HG03575 (cell line): ENCODE data around the gene VAV2.

Experiments used
- ATAC-seq: cut with Tn5 transposase; IDR thresholded peaks from one replicate; pipeline ENCODE4 v1.9.1; 2021; ENCODE audit not compliant: unreplicated experiment, insufficient number of reproducible peaks, low FRiP score; ENCODE audit errors: extremely low read depth

VAV2 gene

GRCh38 chr9:133738640-133739225, 253.4 kb downstream of the VAV2 start:
- no peak for ATAC-seq

GRCh38 chr9:133737774-133738639, 254.1 kb downstream of the VAV2 start, which contains the start of gene SARDH:
Gene SARDH, minus strand, starts transcription at chr9:133738352. Its CDS starts 4,179 bp downstream, at chr9:133734173.
- no peak for ATAC-seq

GRCh38 chr9:133737071-133737773, 254.9 kb downstream of the VAV2 start:
- no peak for ATAC-seq

GRCh38 chr9:133735931-133736330, 256.2 kb downstream of the VAV2 start:
- no peak for ATAC-seq

- ATAC-seq = no peak
These were observed 256.7 kb downstream of the VAV2 start for GRCh38 chr9:133735415-133735775.

GRCh38 chr9:133734590-133735414, 257.3 kb downstream of the VAV2 start:
- ATAC-seq = no peak

GRCh38 chr9:133733796-133734533, 258.2 kb downstream of the VAV2 start:
- no peak for ATAC-seq

GRCh38 chr9:133733421-133733795, 258.7 kb downstream of the VAV2 start:
- ATAC-seq = no peak

- ATAC-seq = no peak
These were observed 259.3 kb downstream of the VAV2 start for GRCh38 chr9:133732639-133733408.

- ATAC-seq = no peak
These were observed 260.1 kb downstream of the VAV2 start for GRCh38 chr9:133731876-133732638.

GRCh38 chr9:133730994-133731715, 261.0 kb downstream of the VAV2 start:
- ATAC-seq = no peak

- no peak for ATAC-seq
These were observed 262.4 kb downstream of the VAV2 start for GRCh38 chr9:133729617-133730281.

- ATAC-seq = no peak
These were observed 263.1 kb downstream of the VAV2 start for GRCh38 chr9:133728856-133729616.

GRCh38 chr9:133727876-133728441, 264.2 kb downstream of the VAV2 start:
- no peak for ATAC-seq

GRCh38 chr9:133727277-133727875, 264.7 kb downstream of the VAV2 start:
- ATAC-seq = no peak
